Measurements from ENCODE around the gene GMPPB. TPM values are rescaled to one million over a fixed set of nuclear protein-coding genes. Genes with fewer than 3 reads are reported as not detected.
"Not testable (repeated sequence)": the region's sequence is repeated elsewhere in the genome, so short reads cannot be mapped to it uniquely, and the experiment has no call there.

GMPPB gene
- total and polyA plus RNA-seq, 2 of the 8 experiments (the other 6 are each of a cell fraction or from before 2014, with no cell fraction given) = 20.9 to 23.9 TPM

- WGBS, 2 experiments (ENCODE audit: extremely low coverage in 1 of 2, insufficient coverage in 1 of 2, insufficient read length in 1 of 2, insufficient replicate concordance in 2 of 2, low coverage in 1 of 2, low lambda C conversion rate in 2 of 2, missing lambda C conversion rate in 1 of 2) = 100% methylated on average over 2 of the region's 3 CpGs; no CpG with 5 or more reads in 1 of the 2 experiments
- H3K18ac ChIP-seq (ENCODE audit: extremely low read depth, low read length); H2BK5ac ChIP-seq (ENCODE audit: low read depth, low read length); H3K4ac ChIP-seq (replicated peaks; ENCODE audit: insufficient read length, low read depth, low read length); H2AFZ ChIP-seq (ENCODE audit: low read length); FAIRE-seq; H2BK15ac ChIP-seq (ENCODE audit: low read length); H2BK12ac ChIP-seq (ENCODE audit: low read depth, low read length); H3K79me1 ChIP-seq (ENCODE audit: low read depth, low read length); H3K4me3 ChIP-seq (ENCODE audit: extremely low read depth in 1 of 4, insufficient read depth in 2 of 4, low read depth in 3 of 4, low read length in 4 of 4); H2AK5ac ChIP-seq (ENCODE audit: low read depth, low read length); H3K14ac ChIP-seq (ENCODE audit: insufficient read length); H3K56ac ChIP-seq (replicated peaks; ENCODE audit: insufficient read length, low read depth, low read length); H3K27me3 ChIP-seq (replicated peaks in 1 of 4; ENCODE audit: control insufficient read depth in 3 of 4, extremely low read depth in 1 of 4, insufficient read depth in 3 of 4, low read length in 3 of 4); H3K23ac ChIP-seq (ENCODE audit: insufficient read length); H3K9ac ChIP-seq (replicated peaks in 1 of 4; ENCODE audit: extremely low read depth in 1 of 4, low read depth in 3 of 4, low read length in 3 of 4); H4K5ac ChIP-seq (ENCODE audit: insufficient read length, low read depth, low read length); H4K8ac ChIP-seq (ENCODE audit: extremely low read depth, insufficient read depth, low read length); H3K27ac ChIP-seq (ENCODE audit: low read depth, low read length); H3K36me3 ChIP-seq (ENCODE audit: control insufficient read depth in 2 of 4, insufficient read depth in 4 of 4, low read length in 3 of 4); H4K91ac ChIP-seq (replicated peaks; ENCODE audit: insufficient read length, low read length); H3K9me3 ChIP-seq (ENCODE audit: insufficient read depth in 2 of 2, low read depth in 1 of 2, low read length in 1 of 2); H2BK20ac ChIP-seq (ENCODE audit: low read length); H3K4me1 ChIP-seq (replicated peaks in 1 of 4; ENCODE audit: control insufficient read depth in 3 of 4, insufficient read depth in 4 of 4, low read length in 3 of 4); DNase-seq (ENCODE audit: low read depth in 1 of 2, low spot score in 2 of 2); H2BK120ac ChIP-seq (replicated peaks; ENCODE audit: low read depth, low read length); H4K20me1 ChIP-seq (replicated peaks in 1 of 2; ENCODE audit: control insufficient read depth in 1 of 2, insufficient read depth in 2 of 2, low read length in 2 of 2); H3K79me2 ChIP-seq (ENCODE audit: control insufficient read depth in 1 of 2, insufficient read depth in 2 of 2, low read length in 2 of 2): not testable (repeated sequence)
- Histone ChIP-seq H3K4me2 (ENCODE audit: insufficient read depth in 1 of 2, low read depth in 2 of 2, low read length in 2 of 2) (peak overlapping the region in 1 of 2 experiments; percentile 44; a peak in 1 of 4 replicates), H3K23me2 (ENCODE audit: low read depth, low read length) (peaks cover 13% of the 10 kb centered on the region)
- CTCF ChIA-PET (ENCODE audit: partially characterized antibody) = interaction anchor here (0.6 to 1.0 kb wide), 2 partner anchors 10 to 28 kb away, joined by 3 read pairs; partner anchors contain the start of gene AMIGO3
- POLR2A ChIA-PET (ENCODE audit: partially characterized antibody) = interaction anchor here (0.8 kb wide), 1 partner anchor 139 kb away, joined by 3 read pairs; no protein-coding TSS in a partner anchor
Measured at GRCh38 chr3:49690856-49691255, 32.9 kb downstream of the GMPPB start.

Data from H1 (cell line).